DMS79 treated with DMSO at 0.1 percent for 48 hours (cell line): Measurements from ENCODE around the gene ADCY7.
A peak's percentile ranks its signal among the peaks of the same experiment; 100 is the strongest.

Experiments
- DNase-seq: peaks from one replicate; lab custom pipeline; 2025; lab: John Stamatoyannopoulos, UW

The ADCY7 gene

GRCh38 chr16:50267651-50268050 is 1.3 kb downstream of the ADCY7 start:
- no peak for DNase-seq

- peak; percentile 55 for DNase-seq
These were observed 2.0 kb downstream of the ADCY7 start for GRCh38 chr16:50268352-50268751.

GRCh38 chr16:50269061-50269705 is 2.8 kb downstream of the ADCY7 start:
- DNase-seq, result no peak

DNA sequence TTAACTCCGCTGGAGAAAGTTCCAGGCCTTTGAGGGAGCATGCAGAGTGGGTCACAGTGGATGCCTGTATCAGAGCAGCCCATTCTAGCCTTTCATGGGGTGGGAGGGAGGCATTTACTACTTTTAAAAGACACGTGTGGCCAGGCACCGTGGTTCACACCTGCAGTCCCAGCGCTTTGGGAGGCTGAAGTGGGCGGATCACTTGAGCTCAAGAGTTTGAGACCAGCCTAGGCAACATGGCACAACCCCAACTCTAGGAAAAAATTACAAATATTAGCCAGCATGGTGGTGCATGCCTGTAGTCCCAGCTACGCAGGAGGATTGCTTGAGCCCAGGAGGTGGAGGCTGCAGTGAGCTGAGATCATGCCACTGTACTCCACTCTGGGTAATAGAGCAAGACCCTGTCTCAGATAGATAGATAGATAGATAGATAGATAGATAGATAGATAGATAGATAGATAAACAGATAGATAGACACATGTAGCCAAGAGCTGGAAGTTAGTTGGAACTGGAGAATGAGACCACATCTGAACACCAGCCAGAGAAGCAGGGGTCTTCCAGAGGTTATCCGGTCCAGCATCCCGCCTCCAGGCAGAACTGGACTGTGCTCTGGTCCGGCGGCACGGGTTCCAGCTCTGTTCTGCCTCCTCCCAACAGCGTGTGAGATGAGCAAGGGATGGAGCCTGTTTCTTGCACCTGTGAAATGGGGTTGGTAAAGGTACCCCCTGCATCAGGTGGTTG is 3.6 kb downstream of the ADCY7 start:
- no peak for DNase-seq

- DNase-seq, result no peak
These were observed 4.3 kb downstream of the ADCY7 start for GRCh38 chr16:50270510-50271147.

DNA sequence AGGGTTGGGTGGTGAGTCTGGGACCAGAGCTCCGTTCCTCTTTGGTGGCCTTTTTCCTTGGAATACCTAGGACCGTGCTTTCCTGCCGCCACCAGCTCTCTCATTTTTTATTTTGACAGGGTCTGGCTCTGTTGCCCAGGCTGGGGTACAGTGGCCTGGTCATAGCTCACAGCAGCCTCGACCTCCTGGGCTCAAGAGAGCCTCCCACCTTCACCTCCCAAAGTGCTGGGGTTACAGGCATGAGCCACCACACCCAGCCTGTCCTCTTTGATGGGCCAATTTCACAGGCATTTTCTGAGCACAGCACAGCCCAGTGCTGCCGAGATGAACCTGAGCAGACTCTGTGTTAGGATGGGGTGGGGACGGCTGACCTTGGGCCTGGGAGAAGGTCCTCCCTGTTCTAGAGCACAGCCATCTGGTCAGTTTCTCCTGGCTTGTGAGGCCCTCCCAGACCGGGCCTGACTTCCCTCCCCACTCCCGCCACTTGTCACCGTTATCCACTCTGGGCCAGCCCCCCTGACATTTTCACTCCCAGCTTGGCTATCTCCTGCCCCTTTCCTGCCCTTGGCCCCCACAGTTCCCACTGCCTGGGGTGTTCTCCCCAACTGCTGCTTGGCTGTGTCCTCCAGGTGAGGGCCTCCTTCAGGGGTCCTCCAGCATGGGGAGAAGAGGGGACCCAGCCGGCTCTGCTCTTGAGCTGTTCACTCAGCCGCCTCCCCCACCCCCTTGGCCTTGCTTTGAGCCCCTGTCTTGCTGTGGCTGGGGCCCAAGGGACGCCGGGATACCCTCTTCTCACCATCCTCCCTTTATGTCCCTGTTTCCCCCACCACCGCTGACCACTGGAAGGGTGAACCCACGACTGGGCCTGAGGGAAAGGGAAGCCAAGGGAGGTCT is 5.0 kb downstream of the ADCY7 start:
- DNase-seq, result no peak

GRCh38 chr16:50272111-50272571 is 5.8 kb downstream of the ADCY7 start:
- no peak for DNase-seq

DNA sequence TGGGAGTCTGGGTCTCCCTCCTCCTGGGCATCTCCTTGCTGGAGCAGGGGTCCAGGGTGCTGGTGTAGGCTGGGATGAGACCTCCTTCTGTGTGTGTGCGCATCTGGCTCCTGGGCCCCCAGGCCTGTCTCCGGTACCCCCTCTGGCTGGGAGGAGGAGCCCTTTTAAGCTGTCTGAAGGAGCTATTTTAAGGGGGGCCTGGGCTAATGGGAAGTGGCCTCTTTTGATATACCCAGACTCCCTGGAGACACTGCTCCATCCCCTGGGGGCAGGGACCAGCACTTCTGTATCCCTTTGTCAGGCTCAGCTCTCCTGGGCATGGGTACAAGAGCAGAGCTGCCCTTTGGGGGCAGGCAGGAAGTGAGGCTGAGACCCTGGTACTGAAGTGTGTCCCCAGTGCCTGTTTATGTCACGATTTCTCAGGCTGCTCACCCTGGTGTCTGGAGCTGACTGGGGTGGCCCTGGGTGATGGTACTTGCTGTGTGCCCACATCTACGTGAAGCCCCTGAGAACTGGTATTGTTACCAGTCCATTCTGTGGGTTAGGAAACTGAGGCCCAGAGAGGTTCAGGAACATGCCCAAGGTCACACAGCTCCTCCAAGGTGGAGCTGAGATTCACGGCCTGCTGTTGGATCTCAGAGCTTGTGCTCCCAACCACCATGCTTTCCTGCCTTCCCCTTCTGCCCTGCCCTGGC is 6.5 kb downstream of the ADCY7 start:
- DNase-seq, result no peak

DNA sequence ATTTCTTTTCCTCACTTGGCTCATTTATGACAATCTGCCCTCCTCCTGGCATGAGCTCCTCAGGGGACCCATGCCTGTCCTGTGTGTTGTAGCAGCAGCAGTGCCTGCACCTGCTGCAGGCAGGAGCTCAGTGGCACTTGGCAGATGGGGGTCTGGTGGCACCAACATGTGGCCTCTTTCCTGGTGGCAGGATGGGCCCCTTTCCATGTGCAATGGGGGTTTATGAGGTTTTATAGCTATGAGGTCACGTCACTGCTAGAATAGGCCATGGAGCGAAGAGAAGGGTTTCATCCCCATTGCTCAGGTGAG is 7.0 kb downstream of the ADCY7 start:
- DNase-seq, result no peak

GRCh38 chr16:50273888-50274325 is 7.6 kb downstream of the ADCY7 start:
- no peak for DNase-seq

DNA sequence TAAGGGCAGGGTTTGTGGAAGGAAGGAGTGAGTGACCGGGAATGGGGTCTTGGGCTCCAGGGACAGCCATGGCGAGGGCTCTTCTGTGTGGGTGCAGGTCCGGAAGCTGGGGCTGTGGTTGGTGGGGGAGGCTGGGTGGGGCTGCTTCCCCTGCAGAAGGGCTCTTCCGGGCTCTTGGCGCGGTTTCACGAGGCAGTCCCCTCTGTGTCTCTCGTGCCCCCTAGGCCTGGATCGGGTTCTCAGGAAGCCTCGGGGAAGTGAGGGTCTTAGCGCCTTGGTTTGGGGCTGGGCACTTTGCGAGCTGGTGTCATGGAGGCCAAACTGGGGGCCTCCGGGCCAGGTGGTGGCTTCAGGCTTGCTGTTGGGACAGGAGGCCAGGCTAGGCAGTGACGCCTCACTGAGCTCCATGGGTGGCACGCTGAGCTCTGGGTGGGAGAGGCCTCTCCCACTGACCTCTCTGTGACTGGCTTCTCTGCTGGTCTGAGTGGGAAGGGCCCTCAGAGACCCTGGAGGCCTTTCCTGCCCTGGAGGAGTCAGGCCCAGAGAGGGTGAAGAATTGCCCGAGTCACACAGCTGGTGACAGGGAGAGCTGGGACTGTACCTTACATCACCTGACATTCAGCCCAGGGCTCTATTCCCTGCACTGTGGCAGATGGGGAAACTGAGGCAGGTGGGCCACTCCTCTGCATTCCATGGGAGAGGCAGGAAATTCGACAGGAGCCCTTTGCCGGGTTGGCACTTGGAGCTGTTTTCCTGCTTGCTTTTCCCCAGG is 8.2 kb downstream of the ADCY7 start:
- no peak for DNase-seq

DNA sequence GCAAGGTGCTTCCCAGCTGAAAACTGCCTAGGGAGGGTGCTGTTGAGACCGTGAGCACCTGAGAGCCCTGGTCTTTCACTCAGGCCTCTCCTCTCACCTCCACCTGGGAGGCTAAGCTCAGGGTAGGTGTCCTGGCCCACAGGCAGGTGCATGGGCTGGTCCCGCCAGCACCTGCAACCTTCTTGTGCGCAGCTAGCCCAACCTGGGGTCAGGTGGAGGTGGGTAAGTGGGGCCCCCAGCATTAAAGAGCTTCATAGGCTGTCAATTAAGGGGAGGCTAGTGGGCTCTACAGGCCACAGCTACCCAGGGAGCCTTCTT is 8.7 kb downstream of the ADCY7 start:
- DNase-seq, result no peak

- no peak for DNase-seq
These were observed 9.3 kb downstream of the ADCY7 start for GRCh38 chr16:50275428-50276325.

DNA sequence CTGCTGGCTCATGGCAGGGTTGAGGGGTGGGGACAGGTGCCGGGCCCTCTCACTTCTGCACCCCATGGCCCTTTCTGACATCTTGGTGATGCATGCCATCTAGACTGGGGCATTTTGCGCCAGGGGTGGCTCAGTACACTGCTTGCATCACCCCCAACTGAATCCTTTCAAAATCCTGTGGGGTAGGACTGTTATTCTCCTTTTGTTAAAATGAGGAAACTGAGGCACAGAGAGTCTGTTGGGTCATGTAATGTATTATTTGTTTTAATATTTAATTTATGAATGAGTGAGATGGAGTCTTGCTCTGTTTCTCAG is 9.9 kb downstream of the ADCY7 start:
- DNase-seq, result no peak

GRCh38 chr16:50276801-50277555 is 10.6 kb downstream of the ADCY7 start:
- DNase-seq, result no peak

- no peak for DNase-seq
These were observed 11.9 kb downstream of the ADCY7 start for GRCh38 chr16:50278251-50278650.

- DNase-seq, result no peak
These were observed 13.1 kb downstream of the ADCY7 start for GRCh38 chr16:50279504-50279865.

DNA sequence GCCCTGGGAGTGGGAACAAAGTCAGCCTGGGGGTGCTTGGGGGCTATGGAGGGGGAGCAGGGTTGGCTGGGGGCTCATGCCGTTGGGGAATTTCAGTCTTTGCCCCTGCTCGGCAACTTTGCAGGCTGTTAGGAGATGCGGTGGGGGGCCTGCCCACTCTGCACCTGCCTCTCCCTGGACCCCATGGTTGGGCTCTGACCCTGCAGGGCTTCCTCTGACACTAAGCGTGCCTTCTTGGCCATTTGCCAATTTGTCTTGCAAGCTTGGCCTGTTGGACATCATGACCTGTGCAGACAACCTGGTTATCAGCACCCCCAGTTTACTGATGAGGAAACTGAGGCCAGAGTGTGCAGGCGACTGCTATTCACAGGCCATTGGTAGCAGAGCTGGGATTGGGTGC is 14.6 kb downstream of the ADCY7 start:
- DNase-seq, result no peak

DNA sequence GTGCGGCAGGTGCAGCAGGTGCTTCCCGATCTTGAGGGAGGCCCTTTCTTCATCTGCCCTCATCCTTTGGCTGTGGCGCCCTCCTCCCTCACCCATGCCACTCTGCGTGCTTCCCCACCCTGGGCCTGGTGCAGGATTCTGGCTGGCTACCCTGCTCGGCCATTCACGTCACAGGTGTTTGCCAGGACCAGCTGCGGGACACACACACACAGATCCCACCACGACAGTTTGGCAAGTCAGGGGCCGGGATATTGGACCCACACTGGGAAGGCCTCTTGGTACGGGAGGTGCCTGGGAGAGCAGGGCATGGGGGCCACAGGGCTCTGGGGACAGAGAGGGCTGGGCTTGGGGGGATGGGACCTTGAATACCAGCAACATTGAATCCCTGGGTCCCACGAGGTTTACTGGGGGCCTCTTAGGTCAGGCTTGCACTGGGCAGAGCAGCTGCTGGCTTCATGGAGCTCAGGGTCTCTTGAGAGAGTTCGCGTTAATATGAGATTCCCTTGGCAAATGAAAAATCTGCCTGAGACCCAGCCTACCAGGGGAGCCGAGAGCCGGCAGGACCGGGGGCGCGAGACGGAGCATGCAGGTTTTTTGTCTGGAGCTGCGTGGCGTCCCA is 15.1 kb downstream of the ADCY7 start:
- DNase-seq, result no peak
